WI38 (cell line): ENCODE measurements around the gene NOL12.
A peak's percentile ranks its signal among the peaks of the same experiment; 100 is the strongest.

ENCODE experiments used
- H3K4me3 ChIP-seq: 2 replicates; pipeline ENCODE4 v1.5.1; 2011; ENCODE audit warnings: low read depth, mild to moderate bottlenecking, control low read depth, low read length
- TF ChIP-seq, protein P1 (sequence below): IDR thresholded peaks from 2 replicates; pipeline ENCODE4 v1.5.1; 2012; ENCODE audit warnings: low read depth, mild to moderate bottlenecking, control low read depth, low read length

NOL12 gene

DNA sequence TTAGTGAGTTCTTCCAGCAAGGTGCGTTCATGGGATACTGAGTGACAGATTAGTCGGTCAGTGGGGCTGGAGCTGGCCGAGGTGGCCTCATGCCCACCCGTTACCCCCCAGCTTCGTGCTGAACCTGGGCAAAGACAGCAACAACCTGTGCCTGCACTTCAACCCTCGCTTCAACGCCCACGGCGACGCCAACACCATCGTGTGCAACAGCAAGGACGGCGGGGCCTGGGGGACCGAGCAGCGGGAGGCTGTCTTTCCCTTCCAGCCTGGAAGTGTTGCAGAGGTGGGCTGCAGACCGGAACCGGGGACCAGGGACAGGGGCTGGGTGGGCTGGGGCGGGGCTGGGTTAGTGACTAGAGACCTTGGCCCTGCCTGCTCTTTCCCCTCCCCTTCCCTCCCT is 7.8 kb upstream of the NOL12 start:
- H3K4me3 ChIP-seq = peak overlapping the region; percentile 99
- TF ChIP-seq, protein P1, sequence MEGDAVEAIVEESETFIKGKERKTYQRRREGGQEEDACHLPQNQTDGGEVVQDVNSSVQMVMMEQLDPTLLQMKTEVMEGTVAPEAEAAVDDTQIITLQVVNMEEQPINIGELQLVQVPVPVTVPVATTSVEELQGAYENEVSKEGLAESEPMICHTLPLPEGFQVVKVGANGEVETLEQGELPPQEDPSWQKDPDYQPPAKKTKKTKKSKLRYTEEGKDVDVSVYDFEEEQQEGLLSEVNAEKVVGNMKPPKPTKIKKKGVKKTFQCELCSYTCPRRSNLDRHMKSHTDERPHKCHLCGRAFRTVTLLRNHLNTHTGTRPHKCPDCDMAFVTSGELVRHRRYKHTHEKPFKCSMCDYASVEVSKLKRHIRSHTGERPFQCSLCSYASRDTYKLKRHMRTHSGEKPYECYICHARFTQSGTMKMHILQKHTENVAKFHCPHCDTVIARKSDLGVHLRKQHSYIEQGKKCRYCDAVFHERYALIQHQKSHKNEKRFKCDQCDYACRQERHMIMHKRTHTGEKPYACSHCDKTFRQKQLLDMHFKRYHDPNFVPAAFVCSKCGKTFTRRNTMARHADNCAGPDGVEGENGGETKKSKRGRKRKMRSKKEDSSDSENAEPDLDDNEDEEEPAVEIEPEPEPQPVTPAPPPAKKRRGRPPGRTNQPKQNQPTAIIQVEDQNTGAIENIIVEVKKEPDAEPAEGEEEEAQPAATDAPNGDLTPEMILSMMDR = no peak

DNA sequence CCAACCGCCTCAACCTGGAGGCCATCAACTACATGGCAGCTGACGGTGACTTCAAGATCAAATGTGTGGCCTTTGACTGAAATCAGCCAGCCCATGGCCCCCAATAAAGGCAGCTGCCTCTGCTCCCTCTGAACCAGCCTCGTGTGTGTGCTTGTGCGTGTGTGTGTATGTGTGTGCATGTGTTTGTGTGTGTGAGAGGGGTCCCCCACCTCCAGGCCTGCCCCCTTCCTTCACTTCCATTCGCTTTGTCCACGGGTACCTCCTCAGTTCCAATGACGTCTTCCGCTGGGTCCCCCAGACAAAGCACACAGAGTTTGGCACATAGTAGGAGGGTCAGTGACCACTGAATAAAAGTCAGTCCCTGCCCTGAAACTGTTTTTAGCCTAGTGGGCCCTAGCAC is 6.5 kb upstream of the NOL12 start:
- TF ChIP-seq, protein P1 = no peak
- no peak overlapping the region for H3K4me3 ChIP-seq

DNA sequence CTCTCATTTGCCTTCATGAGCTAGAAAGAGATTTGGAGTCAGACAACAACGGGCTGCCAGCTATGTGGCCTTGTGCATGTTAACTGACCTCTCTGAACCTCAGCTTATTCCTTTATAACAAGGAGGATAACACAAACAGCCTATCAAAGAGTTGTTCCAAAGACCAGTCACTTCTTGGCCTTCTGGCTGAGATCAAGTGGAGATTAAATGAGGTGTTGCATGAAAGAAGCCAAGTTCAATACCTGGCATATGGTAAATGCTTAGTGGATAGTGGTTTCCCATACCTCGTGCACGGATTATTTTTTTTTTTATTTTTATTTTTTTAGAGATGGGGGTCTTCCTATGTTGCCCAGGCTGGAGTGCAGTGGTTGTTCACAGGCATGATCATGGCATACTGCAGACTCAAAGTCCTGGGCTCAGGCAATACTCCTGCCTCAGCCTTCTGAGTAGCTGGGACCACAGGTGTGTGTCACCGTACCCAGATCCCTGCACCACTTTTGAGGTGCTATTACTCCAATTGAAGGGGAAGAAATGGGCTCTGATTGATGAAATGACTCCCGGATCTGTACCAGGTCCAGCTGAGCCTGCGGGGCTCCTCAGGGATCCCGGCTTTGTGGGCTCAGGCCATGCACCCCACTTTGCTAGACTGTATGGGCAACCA is 5.8 kb upstream of the NOL12 start:
- TF ChIP-seq, protein P1 = no peak

DNA sequence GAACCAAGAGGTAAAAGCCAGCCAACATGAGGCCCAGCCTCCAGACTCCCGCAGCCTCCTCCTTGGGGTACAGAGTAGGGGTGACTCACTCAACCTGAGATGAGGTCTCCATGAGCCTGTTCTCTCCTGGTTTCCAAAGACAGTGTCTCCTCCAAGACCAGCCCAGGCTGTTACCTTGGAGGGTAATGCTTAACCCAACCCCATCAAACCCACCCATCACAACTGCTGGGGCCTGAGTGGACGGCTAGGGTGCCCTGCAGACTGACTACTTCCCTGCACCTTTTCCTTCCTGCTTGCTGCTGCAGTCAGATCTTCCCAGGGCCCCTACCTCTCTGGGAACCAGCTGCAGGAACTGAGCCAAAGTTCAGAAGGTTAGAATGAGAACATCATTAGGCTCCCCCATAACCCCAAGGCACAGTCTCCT is 5.1 kb upstream of the NOL12 start:
- H3K4me3 ChIP-seq = no peak overlapping the region
- TF ChIP-seq, protein P1 = no peak

More for the DNA sequence above, 5.8 kb upstream of the NOL12 start:
- H3K4me3 ChIP-seq = no peak overlapping the region

DNA sequence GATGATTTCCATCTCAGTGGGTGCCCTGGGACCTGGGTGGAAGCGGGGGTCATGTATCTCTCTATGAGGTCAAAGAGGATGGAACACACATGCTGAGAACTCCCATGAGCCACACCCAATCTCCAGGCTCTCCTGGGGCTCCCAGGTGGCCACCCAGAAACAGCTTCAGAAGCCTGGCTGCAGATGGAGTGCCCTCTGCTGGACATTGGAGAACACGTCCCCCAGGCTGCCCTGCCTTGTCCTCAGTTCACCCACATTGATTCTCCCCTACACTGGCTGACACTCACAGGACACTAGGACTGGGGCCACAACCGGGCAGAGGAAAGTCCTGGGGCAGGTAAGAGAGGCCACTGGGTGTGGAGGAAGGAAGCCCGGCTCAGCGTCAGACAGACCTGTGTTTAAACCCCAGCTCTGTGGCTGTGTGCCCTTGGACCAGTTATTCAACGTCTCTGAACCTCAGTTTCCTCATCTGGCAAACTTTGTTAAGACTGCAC is 4.5 kb upstream of the NOL12 start:
- no peak overlapping the region for H3K4me3 ChIP-seq
- TF ChIP-seq, protein P1 = peak; percentile 90

DNA sequence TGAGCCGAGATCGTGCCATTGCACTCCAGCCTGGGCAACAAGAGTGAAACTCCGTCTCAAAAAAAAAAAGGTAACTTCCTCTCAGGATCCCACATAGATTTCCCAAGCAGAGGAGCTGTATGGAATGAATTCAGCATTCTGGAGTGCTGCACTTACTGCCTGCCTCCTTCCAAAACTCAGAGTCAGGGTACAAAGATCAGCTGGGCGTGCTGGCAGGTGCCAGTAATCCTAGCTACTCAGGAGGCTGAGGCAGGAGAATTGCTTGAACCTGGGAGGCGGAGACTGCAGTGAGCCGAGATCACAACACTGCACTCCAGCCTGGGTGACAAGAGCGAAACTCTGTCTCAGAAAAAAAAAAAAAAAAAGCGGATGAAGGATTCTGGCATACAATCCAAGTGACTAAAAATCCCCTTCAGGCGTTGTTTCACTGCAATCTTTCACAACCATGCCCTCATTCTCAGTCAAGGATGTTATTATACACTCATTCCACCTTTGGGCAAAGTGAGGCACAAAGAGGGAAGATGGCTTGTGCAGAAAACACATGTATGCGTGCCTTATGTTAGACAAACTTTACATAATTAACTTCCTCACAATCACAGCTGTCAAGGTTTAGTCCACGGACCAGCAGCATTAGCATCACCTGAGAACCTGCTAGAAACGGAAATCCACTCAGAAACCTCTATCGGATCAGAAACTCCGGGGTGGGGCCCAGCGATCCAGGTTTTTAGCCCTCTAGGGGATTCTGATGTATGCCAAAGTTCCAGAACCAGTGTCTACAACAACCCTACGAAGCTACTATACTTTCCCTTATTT is 1.1 kb upstream of the NOL12 start:
- H3K4me3 ChIP-seq = no peak overlapping the region
- TF ChIP-seq, protein P1 = no peak

DNA sequence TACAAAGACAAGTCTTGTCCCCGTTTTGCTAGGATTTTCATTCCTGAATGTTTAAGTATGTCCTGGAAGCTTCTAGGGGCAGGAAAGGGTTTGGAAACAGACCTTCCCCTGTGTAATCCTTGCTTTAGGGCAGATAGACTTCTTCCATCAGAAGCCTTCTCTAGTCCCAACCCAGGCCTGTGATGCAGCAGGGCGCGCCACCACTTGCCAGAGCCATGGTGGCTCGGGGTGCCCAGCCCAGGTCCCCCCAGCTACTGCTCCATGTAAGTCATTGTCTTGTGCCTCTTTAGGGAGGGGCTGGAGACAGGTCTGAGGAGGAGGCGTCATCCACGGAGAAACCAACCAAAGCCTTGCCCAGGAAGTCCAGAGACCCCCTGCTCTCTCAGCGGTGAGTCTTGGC is 4.3 kb downstream of the NOL12 start:
- TF ChIP-seq, protein P1 = no peak
- no peak overlapping the region for H3K4me3 ChIP-seq
